Smooth muscle cell (in vitro differentiated cells): ENCODE data around the gene ADAMTS2. TPM values are rescaled to one million over a fixed set of nuclear protein-coding genes. Genes with fewer than 3 reads are reported as not detected.

Experiments used
- DNase-seq: peaks from one replicate; lab custom pipeline; 2025; ENCODE audit not compliant: unreplicated experiment; lab: John Stamatoyannopoulos, UW
- H2AFZ ChIP-seq: fragments of 200-600 bp; sonication (generic); 2 replicates; pipeline ENCODE4 v1.6.0; 2016; ENCODE audit warnings: antibody characterized with exemption, low read depth, mild to moderate bottlenecking
- H3F3A ChIP-seq: fragments of 200-600 bp; sonication (generic); 2 replicates; pipeline ENCODE4 v1.6.0; 2017; ENCODE audit warnings: antibody characterized with exemption, low read depth
- H3K27ac ChIP-seq: fragments of 200-600 bp; sonication (generic); 2 replicates; pipeline ENCODE4 v1.5.1; 2016; ENCODE audit warnings: low read depth, mild to moderate bottlenecking
- H3K27me3 ChIP-seq: fragments of 200-600 bp; sonication (generic); 2 replicates; pipeline ENCODE4 v1.6.1; 2016; ENCODE audit warnings: low read depth, mild to moderate bottlenecking
- H3K36me3 ChIP-seq: fragments of 200-600 bp; sonication (generic); 2 replicates; pipeline ENCODE4 v1.5.1; 2016; ENCODE audit warnings: low read depth
- H3K4me1 ChIP-seq: fragments of 200-600 bp; sonication (generic); 2 replicates; pipeline ENCODE4 v1.5.1; 2016; ENCODE audit warnings: low read depth
- H3K4me2 ChIP-seq: fragments of 200-600 bp; sonication (generic); 2 replicates; pipeline ENCODE4 v1.6.0; 2016; ENCODE audit warnings: mild to moderate bottlenecking
- H3K4me3 ChIP-seq: fragments of 200-600 bp; sonication (generic); 2 replicates; pipeline ENCODE4 v1.5.1; 2016; ENCODE audit warnings: mild to moderate bottlenecking
- H3K79me2 ChIP-seq: fragments of 200-600 bp; sonication (generic); 2 replicates; pipeline ENCODE4 v1.6.0; 2016; ENCODE audit warnings: low read depth, mild to moderate bottlenecking
- H3K9ac ChIP-seq: fragments of 200-600 bp; sonication (generic); 2 replicates; pipeline ENCODE4 v1.6.0; 2016; ENCODE audit warnings: low read depth
- H3K9me3 ChIP-seq: fragments of 200-600 bp; sonication (generic); replicated peaks from 2 replicates; pipeline ENCODE4 v1.5.1; 2016; ENCODE audit warnings: low read depth
- H4K20me1 ChIP-seq: fragments of 200-600 bp; sonication (generic); 2 replicates; pipeline ENCODE4 v1.6.0; 2016; ENCODE audit warnings: low read depth
- CTCF ChIP-seq: fragments of 200-600 bp; sonication (generic); IDR thresholded peaks from 2 replicates; pipeline ENCODE4 v1.5.1; 2017; ENCODE audit warnings: borderline replicate concordance, mild to moderate bottlenecking, antibody characterized with exemption; ENCODE audit not compliant: insufficient read depth, poor library complexity, severe bottlenecking
- WGBS: methylation state at CpG from one replicate; pipeline ENCODE4 v1.1.7; 2016; ENCODE audit warnings: low lambda C conversion rate; 5-methylcytosine and 5-hydroxymethylcytosine counted together
- polyA plus RNA-seq: library from polyadenylated mRNA; unstranded; fragments of >200 nt; fragmentation: Nextera tagmentation; extraction: Ambion mirVana; gene quantifications from 2 replicates; pipeline ENCODE4 v1.2.1, GENCODE V29; 2016
- total RNA-seq: library from RNA; depleted of rRNA; stranded (reverse); fragments of >200 nt; gene quantifications from 2 replicates; pipeline ENCODE4 v1.2.3, GENCODE V29; 2014

The ADAMTS2 gene
- total and polyA plus RNA-seq, 2 experiments from 2014 or later: 22.8 to 37.5 TPM

- Histone ChIP-seq H4K20me1 (no peaks in the 10 kb centered on the region), H3K27ac (no peak overlapping the region), H3K4me1 (no peaks in the 10 kb centered on the region), H3K4me2 (no peak overlapping the region), H3K27me3 (no peaks in the 10 kb centered on the region), H3K4me3 (no peak overlapping the region), H3K9me3 (no peaks in the 10 kb centered on the region), H3K79me2 (no peaks in the 10 kb centered on the region), H3K9ac (no peak overlapping the region), H2AFZ (no peak overlapping the region), H3F3A (no peaks in the 10 kb centered on the region), H3K36me3 (no peaks in the 10 kb centered on the region)
- WGBS: 88% methylated on average over 26 of the region's 27 CpGs
- TF ChIP-seq CTCF: no peak
- no peak for DNase-seq
These were observed 190.0 kb downstream of the ADAMTS2 start for GRCh38 chr5:179154991-179155955.

GRCh38 chr5:179154346-179154990 lies 190.8 kb downstream of the ADAMTS2 start:
- Histone ChIP-seq H3K4me2 (no peak overlapping the region), H3K9ac (no peak overlapping the region), H3K4me3 (no peak overlapping the region), H4K20me1 (no peaks in the 10 kb centered on the region), H3K36me3 (no peaks in the 10 kb centered on the region), H3K79me2 (no peaks in the 10 kb centered on the region), H3K9me3 (no peaks in the 10 kb centered on the region), H3K27me3 (no peaks in the 10 kb centered on the region), H3K4me1 (no peaks in the 10 kb centered on the region), H2AFZ (no peak overlapping the region), H3F3A (no peaks in the 10 kb centered on the region), H3K27ac (no peak overlapping the region)
- TF ChIP-seq CTCF: no peak
- DNase-seq: no peak
- WGBS: 95% methylated on average over 12 of the region's 17 CpGs

GRCh38 chr5:179153921-179154345 lies 191.3 kb downstream of the ADAMTS2 start:
- no peak overlapping the region for H3K27ac ChIP-seq
- H3K9ac ChIP-seq: no peak overlapping the region
- no peak for DNase-seq
- TF ChIP-seq CTCF: no peak
- H3K4me2 ChIP-seq: no peak overlapping the region
- no peaks in the 10 kb centered on the region for H3K79me2 ChIP-seq
- no peak overlapping the region for H2AFZ ChIP-seq
- no peak overlapping the region for H3K4me3 ChIP-seq
- H3K27me3 ChIP-seq: no peaks in the 10 kb centered on the region
- no peaks in the 10 kb centered on the region for H3K4me1 ChIP-seq
- H3F3A ChIP-seq: no peaks in the 10 kb centered on the region
- H3K9me3 ChIP-seq: no peaks in the 10 kb centered on the region
- H3K36me3 ChIP-seq: no peaks in the 10 kb centered on the region
- over 99% methylated on average over 22 of the region's 22 CpGs for WGBS
- H4K20me1 ChIP-seq: no peaks in the 10 kb centered on the region
